ENCODE data around the gene INSL4.

DNA sequence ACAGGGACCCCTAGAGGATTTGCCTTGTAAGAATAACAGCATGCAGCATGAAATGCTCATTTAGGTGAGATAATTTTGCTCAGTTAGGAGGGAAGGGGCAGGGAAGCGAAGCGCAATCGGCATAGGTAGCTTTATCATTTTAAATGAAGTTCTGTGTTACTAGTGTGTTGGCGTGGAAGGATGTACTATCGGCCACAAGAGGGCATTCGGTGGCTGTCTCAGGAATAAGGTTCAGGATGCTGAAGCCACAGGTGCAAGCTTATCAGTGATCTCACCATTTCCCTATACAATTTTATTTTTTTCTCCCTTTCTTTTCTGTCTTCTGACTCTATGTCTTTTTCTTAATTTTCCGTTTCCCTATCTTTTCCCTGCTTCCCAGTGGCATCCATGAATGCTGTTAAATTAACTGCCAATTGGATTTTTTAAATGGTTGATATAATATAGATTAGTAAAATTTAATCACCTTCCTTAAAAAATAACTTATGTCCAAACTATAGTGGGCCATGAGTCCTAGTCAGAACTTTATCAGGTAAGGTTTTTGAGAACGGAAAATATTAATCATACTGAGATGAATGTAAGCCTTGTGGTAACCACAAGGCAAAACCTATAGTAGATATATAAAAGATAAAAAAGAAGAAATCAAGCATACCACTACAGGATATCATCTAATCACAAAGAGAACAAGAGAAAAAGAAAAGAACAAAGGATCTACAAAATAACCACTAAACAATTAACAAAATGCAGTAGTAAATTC, 44.6 kb upstream of the INSL4 start:
- TF ChIP-seq CTCF (IDR thresholded peaks at IDR 0.05), result peak; percentile 80
- no peak for TF ChIP-seq EZH2phosphoT487 (IDR thresholded peaks at IDR 0.05)
